GM23338 (cell line): ENCODE measurements around the gene CAMSAP3.

Source experiments
- CREB1 ChIP-seq: fragments of 250-450 bp; sonication (Bioruptor Pico); IDR thresholded peaks from 2 replicates; pipeline ENCODE4 v1.5.0; 2020; ENCODE audit warnings: low read depth, mild to moderate bottlenecking, moderate library complexity
- ETS1 ChIP-seq: IDR thresholded peaks from 2 replicates; pipeline ENCODE4 v1.6.1; 2016; ENCODE audit warnings: antibody characterized with exemption
- EZH2 ChIP-seq: fragments of 200-600 bp; sonication (generic); IDR thresholded peaks from one replicate; pipeline ENCODE4 v1.8.0; 2017; ENCODE audit warnings: antibody characterized with exemption, mild to moderate bottlenecking, low read depth; ENCODE audit not compliant: unreplicated experiment
- EZH2phosphoT487 ChIP-seq: fragments of 200-600 bp; sonication (generic); IDR thresholded peaks from one replicate; pipeline ENCODE4 v1.8.1; 2018; ENCODE audit warnings: antibody characterized with exemption; ENCODE audit not compliant: unreplicated experiment
- JUNB ChIP-seq: IDR thresholded peaks from one replicate; pipeline ENCODE4 v1.6.1; 2016; ENCODE audit warnings: antibody characterized with exemption; ENCODE audit not compliant: unreplicated experiment
- POLR2AphosphoS5 ChIP-seq: IDR thresholded peaks from 2 replicates; pipeline ENCODE4 v1.6.1; 2016; ENCODE audit warnings: antibody characterized with exemption, low read depth
- REST ChIP-seq: IDR thresholded peaks from one replicate; pipeline ENCODE4 v1.6.1; 2018; ENCODE audit warnings: antibody characterized with exemption; ENCODE audit not compliant: unreplicated experiment
- STAT1 ChIP-seq: IDR thresholded peaks from one replicate; pipeline ENCODE4 v1.6.1; 2016; ENCODE audit warnings: antibody characterized with exemption; ENCODE audit not compliant: unreplicated experiment
- ZNF114 ChIP-seq: fragments of 250-450 bp; sonication (Bioruptor Pico); IDR thresholded peaks from 2 replicates; pipeline ENCODE4 v1.5.0; 2020; ENCODE audit warnings: mild to moderate bottlenecking, moderate library complexity
- TF ChIP-seq, protein P1 (sequence below), 2 experiments: fragments of 200-600 bp in 1 of 2; sonication (generic) in 1 of 2; conservative IDR thresholded peaks; 2 replicates each; pipeline versions ENCODE4 v1.5.1 to v1.6.1; 2016 to 2017; ENCODE audit warnings: antibody characterized with exemption in 2 of 2, low read depth in 2 of 2, mild to moderate bottlenecking in 2 of 2, moderate library complexity in 1 of 2

DNA sequence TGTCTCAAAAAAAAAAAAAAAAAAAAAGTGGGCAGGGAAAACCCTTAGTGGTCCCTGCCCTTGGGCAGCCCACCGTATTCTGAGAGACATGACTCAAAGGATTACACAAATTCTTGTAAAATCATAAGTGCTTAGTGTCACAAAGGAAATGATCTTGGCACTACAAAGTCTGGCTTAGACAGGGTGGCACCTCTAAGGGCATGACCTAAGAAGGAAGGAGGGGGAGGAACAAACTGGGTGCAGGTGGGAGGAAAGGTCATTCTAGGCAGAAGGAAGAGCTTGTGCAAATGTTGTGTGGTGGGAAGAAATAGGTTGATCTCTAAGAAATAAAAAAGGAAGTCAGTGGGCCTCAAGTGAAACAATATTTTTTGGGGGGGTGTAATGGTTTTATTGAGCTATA lies 49.8 kb upstream of the CAMSAP3 start:
- no peak for TF ChIP-seq POLR2AphosphoS5
- no peak for TF ChIP-seq JUNB
- TF ChIP-seq, protein P1, sequence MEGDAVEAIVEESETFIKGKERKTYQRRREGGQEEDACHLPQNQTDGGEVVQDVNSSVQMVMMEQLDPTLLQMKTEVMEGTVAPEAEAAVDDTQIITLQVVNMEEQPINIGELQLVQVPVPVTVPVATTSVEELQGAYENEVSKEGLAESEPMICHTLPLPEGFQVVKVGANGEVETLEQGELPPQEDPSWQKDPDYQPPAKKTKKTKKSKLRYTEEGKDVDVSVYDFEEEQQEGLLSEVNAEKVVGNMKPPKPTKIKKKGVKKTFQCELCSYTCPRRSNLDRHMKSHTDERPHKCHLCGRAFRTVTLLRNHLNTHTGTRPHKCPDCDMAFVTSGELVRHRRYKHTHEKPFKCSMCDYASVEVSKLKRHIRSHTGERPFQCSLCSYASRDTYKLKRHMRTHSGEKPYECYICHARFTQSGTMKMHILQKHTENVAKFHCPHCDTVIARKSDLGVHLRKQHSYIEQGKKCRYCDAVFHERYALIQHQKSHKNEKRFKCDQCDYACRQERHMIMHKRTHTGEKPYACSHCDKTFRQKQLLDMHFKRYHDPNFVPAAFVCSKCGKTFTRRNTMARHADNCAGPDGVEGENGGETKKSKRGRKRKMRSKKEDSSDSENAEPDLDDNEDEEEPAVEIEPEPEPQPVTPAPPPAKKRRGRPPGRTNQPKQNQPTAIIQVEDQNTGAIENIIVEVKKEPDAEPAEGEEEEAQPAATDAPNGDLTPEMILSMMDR (conservative IDR thresholded peaks at IDR 0.05; ENCODE audit: low read depth in 2 of 2) = no peak
- TF ChIP-seq REST = no peak
- TF ChIP-seq EZH2 = no peak
- TF ChIP-seq EZH2phosphoT487 = no peak
- no peak for TF ChIP-seq CREB1 (CRISPR knock-in tag)
- no peak for TF ChIP-seq ETS1
- TF ChIP-seq ZNF114 (CRISPR knock-in tag) = no peak
- TF ChIP-seq STAT1 = no peak
